Osteocyte (in vitro differentiated cells): ENCODE results near the gene TMEFF2. TPM values are rescaled to one million over a fixed set of nuclear protein-coding genes. Genes with fewer than 3 reads are reported as not detected.
A peak's percentile ranks its signal among the peaks of the same experiment; 100 is the strongest.

Source experiments
- DNase-seq: peaks from one replicate; pipeline ENCODE4 v3.0.0; 2021; ENCODE audit warnings: mixed read lengths; ENCODE audit not compliant: unreplicated experiment; ENCODE audit errors: extremely low spot score
- H3K27ac Mint-ChIP-seq: one replicate; pipeline ENCODE4 v1.8.0; 2021; ENCODE audit warnings: mild to moderate bottlenecking, mixed read lengths; ENCODE audit not compliant: unreplicated experiment
- H3K27me3 Mint-ChIP-seq: one replicate; pipeline ENCODE4 v1.8.0; 2021; ENCODE audit warnings: mixed read lengths; ENCODE audit not compliant: unreplicated experiment
- H3K36me3 Mint-ChIP-seq: one replicate; pipeline ENCODE4 v1.8.0; 2021; ENCODE audit warnings: mixed read lengths; ENCODE audit not compliant: unreplicated experiment
- H3K4me1 Mint-ChIP-seq: one replicate; pipeline ENCODE4 v1.8.0; 2021; ENCODE audit warnings: mixed read lengths; ENCODE audit not compliant: unreplicated experiment
- H3K4me3 Mint-ChIP-seq: one replicate; pipeline ENCODE4 v1.8.0; 2021; ENCODE audit warnings: mild to moderate bottlenecking, moderate library complexity, mixed read lengths; ENCODE audit not compliant: unreplicated experiment
- H3K9me3 Mint-ChIP-seq: one replicate; pipeline ENCODE4 v1.8.0; 2021; ENCODE audit warnings: mixed read lengths; ENCODE audit not compliant: unreplicated experiment
- total RNA-seq: library from RNA; stranded (reverse); gene quantifications from 2 replicates; pipeline ENCODE4 v1.2.1, GENCODE V29; 2021
- TF ChIP-seq, protein P1 (sequence below): fragments of 200-600 bp; sonication (generic); IDR thresholded peaks from 2 replicates; pipeline ENCODE4 v1.5.0; 2021; ENCODE audit warnings: antibody characterized with exemption, mild to moderate bottlenecking, moderate library complexity

The TMEFF2 gene
- total RNA-seq, 1 donor from 2014 or later, result 46.8 TPM

DNA sequence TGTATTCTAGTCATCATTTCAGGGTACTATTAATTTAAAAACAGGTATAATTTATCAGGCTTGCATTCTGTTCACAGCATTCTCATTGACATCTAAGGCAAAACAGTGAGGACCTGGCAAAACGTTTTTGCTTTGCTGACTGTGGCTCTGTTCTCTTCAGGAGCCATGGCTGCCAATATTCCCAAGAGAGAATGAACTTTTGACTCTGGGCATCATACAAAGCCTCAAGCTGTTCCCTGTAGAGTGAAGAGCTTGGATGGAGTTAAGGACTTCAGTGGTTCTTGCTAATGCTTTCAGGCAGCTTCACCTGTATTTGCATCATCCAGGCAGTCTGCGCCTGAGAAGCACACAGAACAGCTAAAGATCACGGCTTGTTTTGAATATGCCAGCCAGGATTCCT lies 282.0 kb downstream of the TMEFF2 start:
- H3K27me3 Mint-ChIP-seq, result no peaks in the 10 kb centered on the region
- H3K9me3 Mint-ChIP-seq, result no peaks in the 10 kb centered on the region
- TF ChIP-seq, protein P1, sequence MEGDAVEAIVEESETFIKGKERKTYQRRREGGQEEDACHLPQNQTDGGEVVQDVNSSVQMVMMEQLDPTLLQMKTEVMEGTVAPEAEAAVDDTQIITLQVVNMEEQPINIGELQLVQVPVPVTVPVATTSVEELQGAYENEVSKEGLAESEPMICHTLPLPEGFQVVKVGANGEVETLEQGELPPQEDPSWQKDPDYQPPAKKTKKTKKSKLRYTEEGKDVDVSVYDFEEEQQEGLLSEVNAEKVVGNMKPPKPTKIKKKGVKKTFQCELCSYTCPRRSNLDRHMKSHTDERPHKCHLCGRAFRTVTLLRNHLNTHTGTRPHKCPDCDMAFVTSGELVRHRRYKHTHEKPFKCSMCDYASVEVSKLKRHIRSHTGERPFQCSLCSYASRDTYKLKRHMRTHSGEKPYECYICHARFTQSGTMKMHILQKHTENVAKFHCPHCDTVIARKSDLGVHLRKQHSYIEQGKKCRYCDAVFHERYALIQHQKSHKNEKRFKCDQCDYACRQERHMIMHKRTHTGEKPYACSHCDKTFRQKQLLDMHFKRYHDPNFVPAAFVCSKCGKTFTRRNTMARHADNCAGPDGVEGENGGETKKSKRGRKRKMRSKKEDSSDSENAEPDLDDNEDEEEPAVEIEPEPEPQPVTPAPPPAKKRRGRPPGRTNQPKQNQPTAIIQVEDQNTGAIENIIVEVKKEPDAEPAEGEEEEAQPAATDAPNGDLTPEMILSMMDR, result no peak
- no peak for DNase-seq
- H3K4me3 Mint-ChIP-seq, result no peak overlapping the region
- peaks cover 7% of the 10 kb centered on the region for H3K4me1 Mint-ChIP-seq
- H3K36me3 Mint-ChIP-seq, result no peaks in the 10 kb centered on the region
- no peak overlapping the region for H3K27ac Mint-ChIP-seq

DNA sequence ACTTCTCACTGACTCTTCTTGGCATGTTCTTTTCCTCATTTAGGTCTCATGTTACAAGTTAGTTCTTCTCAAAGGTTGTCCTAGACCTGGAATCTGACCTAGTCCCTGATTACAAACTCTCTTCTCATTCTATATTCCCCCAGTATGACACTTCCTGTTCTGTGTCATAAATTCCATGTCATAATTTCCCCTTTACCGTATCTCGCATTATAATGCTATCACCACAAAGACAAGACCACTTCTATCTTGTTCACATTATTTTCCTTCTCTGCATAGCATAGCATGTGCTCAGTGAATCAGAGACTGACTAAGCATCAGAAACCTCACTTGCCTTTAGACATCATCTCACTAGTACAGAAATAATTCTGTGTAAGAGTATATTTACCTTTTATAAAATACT lies 284.2 kb downstream of the TMEFF2 start:
- H3K4me1 Mint-ChIP-seq, result peaks cover 7% of the 10 kb centered on the region
- TF ChIP-seq, protein P1, result no peak
- H3K36me3 Mint-ChIP-seq, result no peaks in the 10 kb centered on the region
- no peak overlapping the region for H3K4me3 Mint-ChIP-seq
- H3K9me3 Mint-ChIP-seq, result no peaks in the 10 kb centered on the region
- peak overlapping the region; percentile 6 for H3K27ac Mint-ChIP-seq
- no peak for DNase-seq
- no peaks in the 10 kb centered on the region for H3K27me3 Mint-ChIP-seq

DNA sequence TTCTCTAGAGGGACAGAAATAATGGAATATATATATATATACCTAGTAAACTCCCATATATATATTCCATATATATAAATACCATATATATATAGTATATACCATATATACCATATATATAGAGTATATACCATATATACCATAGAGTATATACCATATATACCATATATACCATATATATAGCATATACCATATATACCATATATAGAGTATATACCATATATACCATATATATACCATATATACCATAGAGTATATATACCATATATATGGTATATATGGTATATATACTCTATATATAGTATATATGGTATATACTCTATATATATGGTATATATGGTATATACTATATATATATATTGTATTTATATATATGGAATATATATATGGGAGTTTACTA lies 285.9 kb downstream of the TMEFF2 start:
- H3K27ac Mint-ChIP-seq, result no peak overlapping the region
- DNase-seq, result no peak
- H3K27me3 Mint-ChIP-seq, result no peaks in the 10 kb centered on the region
- H3K9me3 Mint-ChIP-seq, result no peaks in the 10 kb centered on the region
- no peak overlapping the region for H3K4me3 Mint-ChIP-seq
- TF ChIP-seq, protein P1, result no peak
- peaks cover 7% of the 10 kb centered on the region for H3K4me1 Mint-ChIP-seq
- H3K36me3 Mint-ChIP-seq, result no peaks in the 10 kb centered on the region

DNA sequence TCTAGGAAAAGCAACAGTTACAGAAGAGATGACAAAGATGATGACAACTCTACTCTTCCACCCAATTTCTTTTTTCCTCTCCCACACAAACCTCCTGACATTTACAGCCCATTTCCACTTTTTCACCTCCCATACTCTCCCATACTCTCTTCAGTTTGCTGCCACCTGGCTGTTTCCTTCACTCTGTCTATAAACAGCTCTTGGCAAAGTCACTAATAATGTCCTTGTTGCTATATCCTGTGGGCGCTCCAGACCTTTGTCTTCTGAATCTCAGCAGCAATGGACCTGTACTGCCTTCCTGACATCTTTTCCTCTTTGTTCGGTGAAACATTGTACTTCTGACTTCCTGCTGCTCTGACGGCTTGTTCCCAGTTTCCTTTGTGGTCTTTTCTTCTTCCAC lies 287.2 kb downstream of the TMEFF2 start:
- Mint-ChIP-seq H3K4me3 (no peak overlapping the region), H3K27ac (no peak overlapping the region), H3K27me3 (no peaks in the 10 kb centered on the region), H3K4me1 (peaks cover 7% of the 10 kb centered on the region), H3K9me3 (no peaks in the 10 kb centered on the region), H3K36me3 (no peaks in the 10 kb centered on the region)
- TF ChIP-seq, protein P1, result no peak
- DNase-seq, result no peak

DNA sequence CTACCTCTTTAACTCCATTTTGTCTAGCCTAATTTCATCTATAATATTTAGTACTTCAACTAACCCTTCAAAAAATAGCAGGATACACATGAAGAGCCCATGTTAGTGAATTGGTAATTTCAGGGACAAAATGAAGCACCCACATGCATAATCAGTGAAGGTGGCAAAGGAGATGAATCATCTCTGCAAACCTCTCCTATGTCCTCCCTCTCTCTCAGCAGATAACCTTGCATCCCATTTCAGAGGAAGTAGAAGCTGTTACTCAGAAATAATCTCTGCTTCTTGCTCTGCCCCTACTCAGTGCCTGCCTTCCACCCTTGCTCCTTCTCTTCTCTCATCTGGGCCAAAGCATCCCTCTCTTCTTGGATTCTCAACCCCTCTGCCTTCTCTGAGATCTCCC lies 287.6 kb downstream of the TMEFF2 start:
- H3K9me3 Mint-ChIP-seq, result no peaks in the 10 kb centered on the region
- H3K27ac Mint-ChIP-seq, result no peak overlapping the region
- no peak overlapping the region for H3K4me3 Mint-ChIP-seq
- TF ChIP-seq, protein P1, result no peak
- no peaks in the 10 kb centered on the region for H3K27me3 Mint-ChIP-seq
- H3K4me1 Mint-ChIP-seq, result peaks cover 7% of the 10 kb centered on the region
- no peaks in the 10 kb centered on the region for H3K36me3 Mint-ChIP-seq
- no peak for DNase-seq
